ENCODE data around the gene NUP62CL. TPM values are rescaled to one million over a fixed set of nuclear protein-coding genes. Genes with fewer than 3 reads are reported as not detected.

The NUP62CL gene
- total RNA-seq, 1 donor from 2014 or later, result 4.2 TPM

- Mint-ChIP-seq H3K27me3 (no peaks in the 10 kb centered on the region), H3K4me3 (peak overlapping the region; percentile 83), H3K9me3 (no peaks in the 10 kb centered on the region), H3K36me3 (no peaks in the 10 kb centered on the region), H3K27ac (no peak overlapping the region), H3K4me1 (ENCODE audit: unreplicated experiment) (no peaks in the 10 kb centered on the region)
- DNase-seq (ENCODE audit: extremely low spot score, unreplicated experiment), result no peak
- TF ChIP-seq CTCF (conservative IDR thresholded peaks at IDR 0.05), result no peak
These were observed 51.2 kb downstream of the NUP62CL start for GRCh38 chrX:107154787-107155620.

GRCh38 chrX:107153005-107153404 lies 53.2 kb downstream of the NUP62CL start:
- DNase-seq (ENCODE audit: extremely low spot score, unreplicated experiment), result no peak
- H3K27me3 Mint-ChIP-seq, result no peaks in the 10 kb centered on the region
- no peaks in the 10 kb centered on the region for H3K4me1 Mint-ChIP-seq (ENCODE audit: unreplicated experiment)
- no peak for TF ChIP-seq CTCF (conservative IDR thresholded peaks at IDR 0.05)
- H3K27ac Mint-ChIP-seq, result no peak overlapping the region
- no peak overlapping the region for H3K4me3 Mint-ChIP-seq
- H3K36me3 Mint-ChIP-seq, result no peaks in the 10 kb centered on the region
- H3K9me3 Mint-ChIP-seq, result no peaks in the 10 kb centered on the region

- Mint-ChIP-seq H3K4me1 (ENCODE audit: unreplicated experiment) (no peaks in the 10 kb centered on the region), H3K36me3 (no peaks in the 10 kb centered on the region), H3K9me3 (no peaks in the 10 kb centered on the region), H3K4me3 (no peak overlapping the region), H3K27ac (no peak overlapping the region), H3K27me3 (no peaks in the 10 kb centered on the region)
- no peak for TF ChIP-seq CTCF (conservative IDR thresholded peaks at IDR 0.05)
- no peak for DNase-seq (ENCODE audit: extremely low spot score, unreplicated experiment)
These were observed 59.6 kb downstream of the NUP62CL start for GRCh38 chrX:107146670-107147069.

GRCh38 chrX:107135965-107136307 lies 70.3 kb downstream of the NUP62CL start:
- Mint-ChIP-seq H3K27ac (peak overlapping the region; percentile 59), H3K36me3 (no peaks in the 10 kb centered on the region), H3K4me3 (no peak overlapping the region), H3K27me3 (no peaks in the 10 kb centered on the region), H3K4me1 (ENCODE audit: unreplicated experiment) (no peaks in the 10 kb centered on the region), H3K9me3 (no peaks in the 10 kb centered on the region)
- DNase-seq (ENCODE audit: extremely low spot score, unreplicated experiment), result no peak
- TF ChIP-seq CTCF (conservative IDR thresholded peaks at IDR 0.05), result no peak

- Mint-ChIP-seq H3K4me1 (ENCODE audit: unreplicated experiment) (no peaks in the 10 kb centered on the region), H3K27ac (peak overlapping the region; percentile 59), H3K36me3 (no peaks in the 10 kb centered on the region), H3K4me3 (no peak overlapping the region), H3K27me3 (no peaks in the 10 kb centered on the region), H3K9me3 (no peaks in the 10 kb centered on the region)
- DNase-seq (ENCODE audit: extremely low spot score, unreplicated experiment), result no peak
- no peak for TF ChIP-seq CTCF (conservative IDR thresholded peaks at IDR 0.05)
These were observed 70.9 kb downstream of the NUP62CL start for GRCh38 chrX:107135049-107135964.
